Measurements from ENCODE around the gene IRF1.
"Not testable (repeated sequence)": the region's sequence is repeated elsewhere in the genome, so short reads cannot be mapped to it uniquely, and the experiment has no call there.

Gene IRF1

DNA sequence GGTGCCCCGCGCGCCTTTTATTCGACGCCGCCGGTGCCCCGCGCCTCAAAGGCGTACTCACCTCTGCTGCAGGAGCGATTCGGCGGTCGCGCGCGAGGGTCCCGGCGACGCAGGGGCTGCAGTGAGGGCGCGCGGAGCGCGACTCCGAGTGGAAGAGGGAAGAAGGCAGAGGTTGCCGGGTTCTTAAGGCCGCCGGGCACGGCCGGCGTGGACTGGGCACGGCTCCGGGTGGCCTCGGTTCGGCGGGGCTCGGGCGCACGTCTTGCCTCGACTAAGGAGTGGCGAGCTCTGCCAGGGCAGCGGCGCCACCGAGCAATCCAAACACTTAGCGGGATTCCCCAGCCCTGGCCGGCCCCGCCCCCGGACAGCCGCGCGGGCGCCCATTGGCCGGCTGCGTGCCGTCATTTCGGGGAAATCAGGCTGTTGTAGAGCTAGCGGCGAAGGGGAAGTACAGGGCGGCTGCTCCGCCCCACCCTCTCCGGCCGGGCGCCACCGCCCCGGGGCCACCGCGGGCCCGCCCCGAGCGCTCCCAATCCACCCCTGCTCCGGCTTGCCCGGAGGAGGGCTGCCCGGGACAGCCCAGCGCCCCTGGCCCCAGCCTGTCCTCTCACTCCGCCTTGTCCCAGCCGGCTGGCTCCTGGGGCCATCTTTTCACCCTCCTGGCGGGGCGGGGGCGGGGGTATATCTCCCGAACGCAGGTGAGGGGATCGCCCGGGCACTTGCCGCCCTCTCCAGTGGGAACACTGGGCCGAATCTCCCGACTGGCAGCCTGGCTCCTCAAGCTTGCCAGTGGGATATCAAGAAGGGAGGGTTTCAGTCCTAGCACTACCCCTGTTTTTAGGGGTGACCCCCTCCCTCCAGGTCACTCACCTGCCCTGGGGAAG is at the start of gene IRF1:
Gene IRF1 (minus strand): TSS at position 290 of the 884 bp plus-strand sequence. CDS start 1,295 bp downstream, outside the sequence.
- peak; percentile 99 for DNase-seq (ENCODE audit: low spot score)

DNA sequence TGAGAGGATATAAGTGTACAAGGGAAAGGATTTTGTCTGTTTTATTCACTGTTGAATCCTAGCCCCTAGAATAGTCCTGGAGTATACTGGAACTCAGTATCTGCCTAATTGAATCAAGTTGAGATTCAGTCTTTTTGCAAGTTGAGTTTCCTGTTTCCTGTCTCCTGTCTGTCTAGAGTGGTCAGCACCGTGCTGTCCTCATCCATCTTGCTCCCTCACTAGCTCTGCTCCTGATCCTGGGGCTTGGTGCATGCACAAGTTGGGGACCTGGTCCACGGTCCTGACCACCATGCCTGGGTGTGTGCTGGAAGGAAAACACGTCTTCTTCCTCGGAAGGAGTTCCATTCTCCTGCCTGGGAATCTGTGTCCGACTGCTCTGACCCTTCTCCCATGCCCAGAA is 49.6 kb upstream of the IRF1 start:
- DNase-seq (ENCODE audit: low spot score) = no peak

DNA sequence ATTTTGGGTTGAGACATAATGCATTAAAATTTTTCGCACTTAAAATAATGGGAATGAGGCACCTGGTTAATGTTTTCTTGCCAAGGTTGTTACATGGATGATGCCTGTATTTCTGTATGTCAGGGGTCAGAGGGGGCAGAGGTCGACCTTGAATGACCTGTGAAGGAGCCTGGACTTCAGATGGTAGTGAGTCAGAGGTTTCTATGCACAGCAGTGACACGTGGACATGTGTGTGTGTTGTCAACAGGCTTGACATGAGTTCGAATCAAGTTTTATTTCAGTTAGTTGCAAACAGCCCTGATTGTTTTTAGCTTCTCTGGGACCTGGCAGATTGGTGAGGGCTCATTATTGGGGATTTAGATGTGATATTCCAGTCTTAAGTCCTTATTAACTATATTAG is 49.1 kb upstream of the IRF1 start:
- no peak for DNase-seq (ENCODE audit: low spot score)

- DNase-seq (ENCODE audit: low spot score) = no peak
Measured at GRCh38 chr5:132530946-132531345, 40.4 kb upstream of the IRF1 start.

DNA sequence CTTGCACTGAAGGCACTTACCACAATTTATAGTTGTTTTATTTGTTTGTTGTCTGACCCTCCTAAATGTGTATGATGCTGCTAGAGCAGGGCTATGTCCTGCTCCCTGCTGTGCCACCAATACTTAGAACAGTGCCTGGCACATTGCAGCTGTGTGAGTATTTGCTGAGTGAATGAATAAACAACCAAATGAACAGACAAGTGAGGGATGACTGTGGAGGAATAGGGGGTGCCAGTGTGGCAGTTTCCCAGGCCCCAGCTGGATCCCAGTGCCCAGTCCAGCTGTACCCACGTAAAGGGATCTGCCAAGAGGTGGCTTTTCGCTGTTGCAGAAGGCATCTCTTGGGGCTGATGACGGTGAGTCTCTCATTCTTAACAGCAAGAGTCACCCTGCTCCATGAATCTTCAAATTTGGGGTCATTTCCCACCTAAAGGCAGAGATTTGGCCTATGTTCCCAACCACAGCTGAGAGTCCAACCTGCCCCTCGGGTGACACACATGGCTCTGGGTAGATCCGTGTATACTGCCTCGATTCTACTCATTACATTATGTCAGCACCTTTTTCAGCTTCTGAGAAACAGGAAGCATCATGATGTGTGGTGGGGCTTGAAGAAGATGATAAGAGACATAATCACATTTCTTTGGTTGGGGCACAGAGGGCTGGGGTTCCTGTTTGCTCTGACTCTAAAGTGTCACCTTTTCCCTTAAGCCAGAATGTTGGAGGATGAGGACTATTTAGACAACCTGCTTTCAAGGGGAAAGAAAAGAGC is 38.5 kb upstream of the IRF1 start:
- DNase-seq (ENCODE audit: low spot score) = no peak

DNA sequence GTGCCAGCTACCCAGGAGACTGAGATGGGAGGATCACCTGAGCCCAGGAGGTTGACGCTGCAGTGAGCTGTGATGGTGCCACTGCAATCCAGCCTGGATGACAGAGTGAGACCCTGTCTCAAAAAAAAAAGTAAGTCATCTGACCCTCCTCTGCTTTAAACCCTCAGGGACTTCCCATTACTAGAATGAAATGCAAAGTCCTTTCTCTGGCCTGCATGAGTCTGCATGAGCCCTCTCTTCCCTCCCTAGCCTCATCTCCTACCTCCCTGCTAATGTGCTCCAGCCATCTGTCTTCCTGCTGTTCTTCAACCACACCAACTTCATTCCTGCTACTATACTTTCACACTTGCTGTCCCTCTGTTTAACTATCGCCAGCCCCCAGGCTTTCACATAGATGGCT is 37.4 kb upstream of the IRF1 start:
- no peak for DNase-seq (ENCODE audit: low spot score)

DNA sequence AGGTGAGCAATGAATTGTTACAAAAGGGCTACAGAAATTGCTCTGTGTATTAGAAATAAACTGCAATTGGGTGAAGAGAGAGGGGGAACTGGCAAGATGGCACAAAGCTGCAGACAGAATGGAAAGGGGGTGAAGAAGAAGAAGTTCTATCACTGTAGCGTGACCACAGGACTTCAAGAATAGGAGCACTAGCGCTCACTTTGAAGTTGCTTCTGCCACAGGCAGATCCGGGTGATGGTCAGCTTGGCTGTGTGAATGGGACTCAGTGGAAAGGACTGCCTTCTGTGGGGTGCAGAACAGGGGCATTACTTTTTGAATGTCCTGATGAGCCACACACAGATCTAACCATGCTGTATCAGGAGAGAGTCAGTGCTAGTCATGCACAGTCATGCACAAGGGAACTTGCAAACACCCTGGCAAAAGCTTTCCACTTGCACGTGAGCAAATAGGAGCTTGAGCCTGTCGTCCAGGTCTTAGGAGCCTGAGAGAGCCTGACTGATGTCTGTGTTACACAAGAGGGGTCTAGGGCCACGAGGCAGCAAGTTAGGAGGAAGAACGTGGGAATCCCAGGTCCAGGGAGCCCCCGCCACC is 36.5 kb upstream of the IRF1 start:
- peak; percentile 7 for DNase-seq (ENCODE audit: low spot score)

GRCh38 chr5:132526290-132526973 is 35.9 kb upstream of the IRF1 start:
- peak; percentile 64 for DNase-seq (ENCODE audit: low spot score)

- DNase-seq (ENCODE audit: low spot score) = no peak
Measured at GRCh38 chr5:132525299-132525724, 34.7 kb upstream of the IRF1 start.

GRCh38 chr5:132524877-132525276 is 34.3 kb upstream of the IRF1 start:
- not testable (repeated sequence) for DNase-seq (ENCODE audit: low spot score)

GRCh38 chr5:132522067-132522466 is 31.5 kb upstream of the IRF1 start:
- DNase-seq (ENCODE audit: low spot score) = not testable (repeated sequence)

- not testable (repeated sequence) for DNase-seq (ENCODE audit: low spot score)
Measured at GRCh38 chr5:132513618-132514336, 23.2 kb upstream of the IRF1 start.

DNA sequence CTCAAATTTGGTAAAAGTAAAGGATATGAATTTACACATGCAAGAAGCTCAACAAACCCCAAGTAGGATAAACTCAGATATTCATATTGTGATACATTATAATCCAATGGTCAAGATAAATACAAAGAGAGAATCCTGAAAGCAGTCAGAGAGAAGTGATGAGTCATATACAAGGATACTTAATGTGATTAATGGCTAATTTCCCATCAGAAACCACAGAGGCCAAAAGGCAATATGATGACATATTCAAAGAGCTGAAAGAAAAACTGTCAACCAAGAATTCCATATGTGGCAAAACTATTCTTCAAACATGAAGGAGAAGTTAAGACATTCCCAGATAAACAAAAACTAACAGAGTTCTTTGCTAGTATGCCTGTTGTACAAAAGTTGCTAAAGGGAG is 19.5 kb upstream of the IRF1 start:
- DNase-seq (ENCODE audit: low spot score) = peak; percentile 45

DNA sequence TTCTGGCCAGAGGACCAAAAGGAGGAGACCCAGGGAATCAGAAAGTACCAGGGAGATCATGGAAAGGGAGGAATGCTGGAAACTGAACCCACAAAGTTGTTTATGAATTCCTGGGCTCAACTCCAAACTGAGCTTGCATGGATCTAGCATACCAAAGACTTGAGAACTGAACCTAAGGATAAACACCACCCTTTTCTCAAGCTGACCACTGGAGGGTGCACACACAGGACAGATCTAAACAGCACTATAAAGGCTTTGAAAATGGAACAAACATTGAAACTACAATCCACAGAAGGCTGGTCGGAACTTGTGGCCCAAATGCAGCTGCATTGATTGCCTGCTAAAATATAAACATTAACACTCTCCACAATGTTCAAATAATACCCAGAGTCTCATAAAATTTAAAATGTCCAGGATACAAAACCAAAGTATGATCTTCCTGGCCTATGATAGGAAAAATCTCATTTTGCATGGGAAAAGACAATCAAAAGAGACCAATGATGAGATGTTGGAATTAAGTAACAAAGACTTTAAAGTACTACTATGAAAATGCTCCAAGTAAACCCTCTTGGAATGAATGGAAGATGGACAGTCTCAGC is 15.6 kb upstream of the IRF1 start:
- DNase-seq (ENCODE audit: low spot score) = peak; percentile 86

DNA sequence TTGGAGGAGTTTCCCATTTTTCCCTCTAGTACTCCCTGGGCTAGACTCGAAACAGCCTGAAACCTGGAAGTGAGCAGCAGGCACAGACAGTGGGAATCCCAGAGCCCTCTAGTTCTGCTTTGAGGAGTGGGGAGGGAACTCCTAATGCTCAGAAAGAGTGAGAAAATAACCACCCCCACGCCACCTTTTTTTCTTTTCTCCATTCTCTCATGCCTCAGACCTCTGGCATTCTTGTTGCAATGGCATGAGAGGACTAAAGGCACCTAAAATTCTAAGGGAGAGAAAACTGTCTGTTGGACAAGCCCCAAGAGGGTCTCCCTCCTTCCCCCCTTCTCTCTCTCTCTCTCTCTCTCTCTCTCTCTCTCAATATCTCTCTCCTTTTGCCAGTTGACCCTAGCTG is 15.1 kb upstream of the IRF1 start:
- DNase-seq (ENCODE audit: low spot score) = no peak

DNA sequence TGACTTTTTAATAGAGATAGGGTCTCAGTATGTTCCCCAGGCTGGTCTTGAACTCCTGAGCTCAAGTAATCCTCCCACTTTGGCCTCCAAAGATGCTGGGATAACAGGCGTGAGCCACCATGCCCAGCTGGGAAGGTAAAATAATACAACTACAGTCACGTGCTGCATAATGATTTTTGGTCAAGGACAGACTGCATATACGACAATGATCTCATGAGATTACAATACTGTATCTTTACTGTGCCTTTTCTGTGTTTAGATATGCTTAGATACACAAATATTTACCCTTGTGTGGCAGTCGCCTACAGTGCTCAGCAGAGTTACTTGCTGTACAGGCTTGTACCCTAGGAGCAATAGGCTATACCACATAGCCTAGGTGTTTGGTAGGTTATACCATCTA is 14.2 kb upstream of the IRF1 start:
- no peak for DNase-seq (ENCODE audit: low spot score)

DNA sequence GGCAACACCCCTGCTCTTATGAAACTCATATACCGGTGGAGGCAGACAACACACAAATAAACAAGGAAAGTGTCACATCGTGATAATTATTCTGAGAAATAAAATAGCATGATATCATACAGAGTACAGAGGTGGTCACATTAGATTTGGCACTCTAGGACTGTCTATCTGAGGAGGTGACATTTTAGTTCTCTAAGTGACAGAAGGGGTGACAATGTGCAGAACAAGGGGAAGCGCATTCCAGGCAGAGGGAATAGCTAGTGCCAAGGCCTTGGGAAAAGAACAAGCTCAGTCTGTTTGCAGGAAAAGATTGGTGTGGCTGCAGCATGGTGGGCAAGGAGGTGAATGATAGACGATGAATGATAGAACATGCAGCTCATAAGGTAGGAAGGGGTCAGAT is 12.7 kb upstream of the IRF1 start:
- DNase-seq (ENCODE audit: low spot score) = no peak

DNA sequence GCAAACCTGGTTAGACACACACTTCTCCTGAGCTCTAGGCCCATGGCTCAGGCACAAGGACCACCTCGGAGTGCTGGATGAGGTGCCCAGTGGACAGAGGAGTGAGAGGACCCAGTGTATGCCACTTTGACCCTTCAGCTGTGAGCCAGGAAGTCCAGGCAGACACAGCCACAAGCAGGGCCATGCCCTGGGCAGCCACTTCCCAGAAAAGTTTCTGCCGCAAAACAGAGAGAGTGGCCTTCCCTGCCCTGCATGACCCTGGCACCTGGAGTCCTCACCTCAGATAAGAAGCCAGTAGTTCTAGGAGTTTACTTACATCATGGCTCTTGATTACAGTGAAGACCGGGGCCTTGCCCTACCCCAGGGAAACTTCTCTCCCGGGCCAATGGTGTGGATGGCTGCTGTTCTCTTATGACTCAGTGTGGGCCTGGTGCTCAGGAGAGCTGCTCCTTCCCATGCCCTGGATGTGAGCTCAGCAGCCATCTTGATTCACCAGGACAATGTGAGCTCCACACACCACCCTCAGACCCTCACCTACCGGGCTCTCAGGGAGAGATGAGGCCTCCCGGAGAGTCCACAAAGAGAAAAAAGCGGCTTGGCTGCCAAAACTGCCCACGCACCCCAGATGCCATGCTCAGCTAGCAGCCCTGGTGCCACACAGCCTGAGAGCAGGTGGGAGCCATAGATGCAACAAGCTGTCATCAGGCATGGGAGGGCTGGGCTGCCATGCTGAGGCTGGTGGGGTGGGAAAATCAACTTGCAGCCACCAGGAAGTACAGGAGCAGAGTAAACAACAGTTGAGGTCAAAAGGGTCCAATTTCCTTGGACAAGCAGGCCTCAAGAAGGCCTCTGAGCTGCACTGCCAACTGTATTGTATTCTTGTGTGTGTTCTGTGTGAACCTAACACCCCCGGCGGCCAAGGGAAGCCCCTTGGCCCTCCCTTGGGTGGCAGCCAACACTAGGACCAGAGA is 11.7 kb upstream of the IRF1 start:
- DNase-seq (ENCODE audit: low spot score) = peak; percentile 15

DNA sequence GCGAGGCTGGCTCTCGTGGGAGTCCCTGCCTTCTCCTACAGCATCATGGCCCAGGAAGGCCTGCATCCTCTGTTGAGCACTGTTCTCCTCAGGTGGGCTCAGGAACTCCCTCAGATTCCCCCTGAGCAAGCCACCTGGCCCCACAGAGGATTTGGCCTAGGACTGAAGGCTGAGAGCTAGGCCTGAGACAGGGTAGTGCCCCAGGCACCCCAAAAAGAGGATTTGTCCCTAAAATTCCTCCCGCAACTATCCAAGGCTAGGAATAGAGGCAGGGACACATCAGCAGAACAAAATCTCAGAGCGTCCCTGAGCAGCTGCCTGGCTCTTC is 11.0 kb upstream of the IRF1 start:
- no peak for DNase-seq (ENCODE audit: low spot score)

All from AG08396 (cell line).